MM.1S (cell line): ENCODE measurements around the gene SCUBE1.

Source experiments
- DNase-seq: peaks from one replicate; pipeline ENCODE4 v3.0.0-alpha.2; 2015
- H2AFZ ChIP-seq: fragments of 300-600 bp; sonication (generic); 2 replicates; pipeline ENCODE4 v1.6.0; 2016; ENCODE audit warnings: antibody characterized with exemption, low read length
- H3F3A ChIP-seq: fragments of 300-600 bp; sonication (generic); 2 replicates; pipeline ENCODE4 v1.6.1; 2016; ENCODE audit warnings: mild to moderate bottlenecking, antibody characterized with exemption, low read length, moderate library complexity, mixed read lengths; ENCODE audit not compliant: insufficient read depth
- H3K27ac ChIP-seq: fragments of 300-600 bp; sonication (generic); 2 replicates; pipeline ENCODE4 v1.5.1; 2016; ENCODE audit warnings: mild to moderate bottlenecking, low read length
- H3K27me3 ChIP-seq: fragments of 300-600 bp; sonication (generic); replicated peaks from 2 replicates; pipeline ENCODE4 v1.6.0; 2016; ENCODE audit warnings: low read length; ENCODE audit not compliant: insufficient read depth
- H3K36me3 ChIP-seq: fragments of 300-600 bp; sonication (generic); replicated peaks from 2 replicates; pipeline ENCODE4 v1.6.1; 2016; ENCODE audit warnings: mild to moderate bottlenecking, low read length, mixed read lengths; ENCODE audit not compliant: insufficient read depth
- H3K4me1 ChIP-seq: fragments of 300-600 bp; sonication (generic); 2 replicates; pipeline ENCODE4 v1.6.1; 2016; ENCODE audit warnings: low read length, mixed read lengths
- H3K4me2 ChIP-seq: fragments of 300-600 bp; sonication (generic); 2 replicates; pipeline ENCODE4 v1.6.0; 2016; ENCODE audit warnings: low read depth, low read length
- H3K4me3 ChIP-seq: fragments of 300-600 bp; sonication (generic); 2 replicates; pipeline ENCODE4 v1.5.1; 2016; ENCODE audit warnings: low read length, mixed read lengths
- H3K79me2 ChIP-seq: fragments of 300-600 bp; sonication (generic); 2 replicates; pipeline ENCODE4 v1.6.1; 2016; ENCODE audit warnings: mixed run types, low read length, mixed read lengths
- H3K9ac ChIP-seq: fragments of 300-600 bp; sonication (generic); 2 replicates; pipeline ENCODE4 v1.6.1; 2016; ENCODE audit warnings: low read length, mixed read lengths
- H3K9me2 ChIP-seq: fragments of 300-600 bp; sonication (generic); replicated peaks from 2 replicates; pipeline ENCODE4 v1.6.1; 2016; ENCODE audit warnings: mild to moderate bottlenecking, low read length, mixed read lengths; ENCODE audit not compliant: insufficient read depth
- H3K9me3 ChIP-seq: fragments of 300-600 bp; sonication (generic); replicated peaks from 2 replicates; pipeline ENCODE4 v1.6.1; 2016; ENCODE audit warnings: mild to moderate bottlenecking, low read length, mixed read lengths; ENCODE audit not compliant: insufficient read depth
- H4K20me1 ChIP-seq: fragments of 300-600 bp; sonication (generic); 2 replicates; pipeline ENCODE4 v1.6.1; 2016; ENCODE audit warnings: mild to moderate bottlenecking, low read length, moderate library complexity, mixed read lengths; ENCODE audit not compliant: insufficient read depth
- CTCF ChIP-seq: fragments of 300-600 bp; sonication (generic); IDR thresholded peaks from 2 replicates; pipeline ENCODE4 v1.5.1; 2016; ENCODE audit warnings: antibody characterized with exemption, low read length, mixed read lengths
- EZH2 ChIP-seq: fragments of 300-600 bp; sonication (generic); optimal IDR thresholded peaks from 2 replicates; pipeline ENCODE3; 2017; ENCODE audit warnings: low read depth, mild to moderate bottlenecking, antibody characterized with exemption, low read length, mixed read lengths
- EZH2phosphoT487 ChIP-seq: fragments of 300-600 bp; sonication (generic); IDR thresholded peaks from 2 replicates; pipeline ENCODE4 v1.6.1; 2018; ENCODE audit warnings: antibody characterized with exemption, low read length

The SCUBE1 gene

DNA sequence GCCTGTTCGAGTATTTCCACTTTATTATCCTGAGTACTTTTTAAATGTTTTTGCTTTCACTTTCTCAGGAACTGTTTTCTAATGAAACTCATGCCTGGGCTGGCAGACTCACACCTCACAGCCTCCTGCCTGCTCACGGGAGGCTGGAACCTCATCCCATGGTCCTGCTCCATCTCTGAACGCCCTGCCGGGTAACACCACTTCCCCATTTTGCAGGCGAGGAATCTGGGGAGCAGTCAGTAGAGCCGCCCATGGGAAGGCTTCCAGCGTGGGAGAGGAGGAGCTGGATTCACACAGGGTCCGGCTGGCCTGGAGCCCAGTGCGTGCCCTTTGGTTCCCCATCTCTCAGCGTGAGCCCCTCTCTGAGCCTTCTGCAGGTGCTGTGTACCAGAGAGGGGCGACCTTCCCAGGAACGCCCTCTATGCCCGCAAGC is 53.6 kb downstream of the SCUBE1 start:
- Histone ChIP-seq H3K4me2 (peak overlapping the region; percentile 79), H3K4me1 (peaks cover 7% of the 10 kb centered on the region), H3K27me3 (peaks cover under 1% of the 10 kb centered on the region; the same call in 1 of the 2 replicates), H3K27ac (no peak overlapping the region), H3K36me3 (no peaks in the 10 kb centered on the region), H3K79me2 (no peaks in the 10 kb centered on the region), H2AFZ (peak overlapping the region; percentile 90), H4K20me1 (no peaks in the 10 kb centered on the region), H3K9ac (peak overlapping the region; percentile 28; the same call in 1 of the 2 replicates), H3K4me3 (peak overlapping the region; percentile 6; the same call in 1 of the 2 replicates), H3F3A (no peaks in the 10 kb centered on the region), H3K9me3 (no peaks in the 10 kb centered on the region), H3K9me2 (no peaks in the 10 kb centered on the region)
- no peak for DNase-seq
- TF ChIP-seq EZH2phosphoT487 (no peak), CTCF (no peak), EZH2 (no peak)

DNA sequence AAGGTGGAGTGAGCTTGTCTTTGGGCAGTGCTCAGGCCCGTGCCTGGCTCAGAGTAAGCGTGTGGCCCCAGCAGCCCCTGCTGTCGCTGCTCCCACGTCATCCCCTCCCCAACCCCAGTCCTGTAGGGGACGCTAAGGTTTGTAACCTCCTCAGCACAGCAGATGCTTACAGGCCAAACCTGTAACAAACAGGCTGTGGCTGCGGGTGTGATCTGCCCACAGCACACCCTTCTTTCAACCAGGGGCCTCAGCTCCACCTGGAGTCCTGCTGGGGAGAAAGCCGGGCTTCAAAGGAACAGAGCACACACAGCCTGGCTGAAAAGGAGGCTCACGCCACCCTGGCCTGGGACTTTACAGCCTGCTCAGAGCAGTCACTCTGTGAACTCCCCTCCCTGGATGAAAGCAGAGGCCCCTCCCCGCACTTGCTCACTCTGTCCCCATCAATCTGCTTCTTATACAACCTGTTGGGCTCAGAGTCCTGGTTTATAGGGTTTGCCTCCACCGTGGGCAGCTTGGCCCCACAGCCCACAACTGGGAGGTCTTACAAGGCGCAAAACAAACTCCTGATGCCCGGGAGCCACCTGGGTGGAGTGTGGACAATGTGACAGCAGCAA is 54.3 kb downstream of the SCUBE1 start:
- H3K27me3 ChIP-seq: peaks cover 7% of the 10 kb centered on the region
- no peaks in the 10 kb centered on the region for H3K9me3 ChIP-seq
- H3K9me2 ChIP-seq: no peaks in the 10 kb centered on the region
- H4K20me1 ChIP-seq: no peaks in the 10 kb centered on the region
- H3K36me3 ChIP-seq: no peaks in the 10 kb centered on the region
- peak overlapping the region; percentile 6; the same call in 1 of the 2 replicates for H3K4me3 ChIP-seq
- H3K4me1 ChIP-seq: peaks cover 7% of the 10 kb centered on the region
- DNase-seq: no peak
- peak overlapping the region; percentile 90 for H2AFZ ChIP-seq
- H3K79me2 ChIP-seq: no peaks in the 10 kb centered on the region
- no peak overlapping the region for H3K27ac ChIP-seq
- H3K4me2 ChIP-seq: peak overlapping the region; percentile 79
- no peak for TF ChIP-seq CTCF
- no peak for TF ChIP-seq EZH2phosphoT487
- no peak for TF ChIP-seq EZH2
- H3K9ac ChIP-seq: peak overlapping the region; percentile 28; the same call in 1 of the 2 replicates
- H3F3A ChIP-seq: no peaks in the 10 kb centered on the region

GRCh38 chr22:43288378-43288777 is 54.8 kb downstream of the SCUBE1 start:
- TF ChIP-seq EZH2phosphoT487 (no peak), EZH2 (no peak), CTCF (no peak)
- Histone ChIP-seq H3K9me3 (no peaks in the 10 kb centered on the region), H3K36me3 (no peaks in the 10 kb centered on the region), H3K9ac (no peak overlapping the region), H3K4me3 (no peak overlapping the region), H3K27ac (no peak overlapping the region), H4K20me1 (no peaks in the 10 kb centered on the region), H3K27me3 (peaks cover 9% of the 10 kb centered on the region), H3K4me1 (peaks cover 7% of the 10 kb centered on the region), H3K4me2 (no peak overlapping the region), H3F3A (no peaks in the 10 kb centered on the region), H3K9me2 (no peaks in the 10 kb centered on the region), H2AFZ (no peak overlapping the region), H3K79me2 (no peaks in the 10 kb centered on the region)
- DNase-seq: no peak
